H9 (cell line): Measurements from ENCODE around the gene SIGLEC11. TPM values are rescaled to one million over a fixed set of nuclear protein-coding genes. Genes with fewer than 3 reads are reported as not detected.

ENCODE experiments used
- DNase-seq: peaks from one replicate; pipeline ENCODE4 v3.0.0-alpha.2; 2017
- H2AFZ ChIP-seq: one replicate; pipeline ENCODE4 v1.6.1; 2013; ENCODE audit warnings: mild to moderate bottlenecking, low read length, control low read depth, moderate library complexity
- H2AK5ac ChIP-seq: 2 replicates; pipeline ENCODE4 v1.6.1; 2013; ENCODE audit warnings: low read length, control low read depth, mixed read lengths; ENCODE audit not compliant: insufficient read length
- H2BK120ac ChIP-seq: one replicate; pipeline ENCODE4 v1.6.1; 2013; ENCODE audit warnings: low read depth, mild to moderate bottlenecking, low read length, control low read depth, inconsistent platforms; ENCODE audit not compliant: poor library complexity, severe bottlenecking
- H2BK12ac ChIP-seq: 2 replicates; pipeline ENCODE4 v1.6.1; 2013; ENCODE audit warnings: low read length, control low read depth, mixed read lengths, low read depth; ENCODE audit not compliant: insufficient read length
- H2BK15ac ChIP-seq: 2 replicates; pipeline ENCODE4 v1.6.1; 2013; ENCODE audit warnings: low read depth, low read length, control low read depth
- H2BK20ac ChIP-seq: one replicate; pipeline ENCODE4 v1.6.1; 2013; ENCODE audit warnings: low read depth, mild to moderate bottlenecking, low read length, control low read depth, inconsistent platforms; ENCODE audit not compliant: poor library complexity, severe bottlenecking
- H2BK5ac ChIP-seq: 2 replicates; pipeline ENCODE4 v1.6.1; 2013; ENCODE audit warnings: low read length, control low read depth, mixed read lengths; ENCODE audit not compliant: insufficient read length
- H3K14ac ChIP-seq: 2 replicates; pipeline ENCODE4 v1.6.1; 2013; ENCODE audit warnings: low read length, control low read depth; ENCODE audit not compliant: insufficient read depth
- H3K18ac ChIP-seq: 2 replicates; pipeline ENCODE4 v1.6.1; 2013; ENCODE audit warnings: low read depth, mild to moderate bottlenecking, mixed read lengths, low read length, control low read depth; ENCODE audit not compliant: insufficient read length
- H3K23ac ChIP-seq: 2 replicates; pipeline ENCODE4 v1.6.1; 2013; ENCODE audit warnings: low read length, control low read depth, mixed read lengths, low read depth; ENCODE audit not compliant: insufficient read length
- H3K23me2 ChIP-seq: 2 replicates; pipeline ENCODE4 v1.6.1; 2013; ENCODE audit warnings: low read depth, mild to moderate bottlenecking, mixed read lengths, low read length, control low read depth; ENCODE audit not compliant: insufficient read length, poor library complexity, severe bottlenecking
- H3K27ac ChIP-seq: 2 replicates; pipeline ENCODE4 v1.5.1; 2013; ENCODE audit warnings: low read length, control low read depth, mixed read lengths, low read depth; ENCODE audit not compliant: insufficient read length
- H3K27me3 ChIP-seq: 2 replicates; pipeline ENCODE4 v1.6.1; 2013; ENCODE audit warnings: low read length, control low read depth, inconsistent platforms; ENCODE audit not compliant: insufficient read depth
- H3K4ac ChIP-seq: 2 replicates; pipeline ENCODE4 v1.6.1; 2013; ENCODE audit warnings: low read depth, mild to moderate bottlenecking, control low read depth, inconsistent platforms, low read length, moderate library complexity
- H3K4me1 ChIP-seq: 2 replicates; pipeline ENCODE4 v1.6.1; 2013; ENCODE audit warnings: low read length, control low read depth, inconsistent platforms; ENCODE audit not compliant: insufficient read depth
- H3K4me2 ChIP-seq: 2 replicates; pipeline ENCODE4 v1.6.1; 2013; ENCODE audit warnings: low read length, control low read depth, mixed read lengths; ENCODE audit not compliant: insufficient read length, insufficient read depth
- H3K56ac ChIP-seq: 2 replicates; pipeline ENCODE4 v1.6.1; 2013; ENCODE audit warnings: low read depth, mild to moderate bottlenecking, mixed read lengths, low read length, control low read depth; ENCODE audit not compliant: insufficient read length
- H3K79me1 ChIP-seq: 2 replicates; pipeline ENCODE4 v1.6.1; 2013; ENCODE audit warnings: low read depth, mild to moderate bottlenecking, moderate library complexity, low read length, control low read depth, inconsistent platforms; ENCODE audit not compliant: insufficient read depth, poor library complexity, severe bottlenecking
- H3K79me2 ChIP-seq: 2 replicates; pipeline ENCODE4 v1.6.1; 2013; ENCODE audit warnings: low read length, control low read depth, inconsistent platforms; ENCODE audit not compliant: insufficient read depth
- H3K9ac ChIP-seq: 2 replicates; pipeline ENCODE4 v1.6.1; 2013; ENCODE audit warnings: low read length, control low read depth, mixed read lengths; ENCODE audit not compliant: insufficient read length; ENCODE audit errors: extremely low read depth
- H3K9me3 ChIP-seq: one replicate; pipeline ENCODE4 v1.6.1; 2013; ENCODE audit warnings: low read depth, low read length, inconsistent platforms; ENCODE audit not compliant: control insufficient read depth
- H3T11ph ChIP-seq: one replicate; pipeline ENCODE4 v1.6.1; 2013; ENCODE audit warnings: mild to moderate bottlenecking, low read length, control low read depth, inconsistent platforms
- H4K20me1 ChIP-seq: one replicate; pipeline ENCODE4 v1.6.1; 2013; ENCODE audit not compliant: control insufficient read depth, insufficient read length, insufficient read depth
- H4K5ac ChIP-seq: 2 replicates; pipeline ENCODE4 v1.6.1; 2013; ENCODE audit warnings: low read depth, mild to moderate bottlenecking, mixed read lengths, low read length, control low read depth; ENCODE audit not compliant: insufficient read length
- H4K8ac ChIP-seq: replicated peaks from 2 replicates; pipeline ENCODE4 v1.6.1; 2013; ENCODE audit warnings: low read length, control low read depth, mixed read lengths, low read depth; ENCODE audit not compliant: insufficient read length
- H4K91ac ChIP-seq: 2 replicates; pipeline ENCODE4 v1.6.1; 2013; ENCODE audit warnings: low read depth, mild to moderate bottlenecking, moderate library complexity, mixed read lengths, low read length, control low read depth; ENCODE audit not compliant: insufficient read length
- H3K27ac Mint-ChIP-seq, 3 experiments: 2 replicates in 2 of 3; 3 replicates in 1 of 3; pipeline ENCODE4 v1.8.0; 2020 to 2021; ENCODE audit warnings: mixed read lengths in 3 of 3, mild to moderate bottlenecking in 1 of 3, moderate library complexity in 1 of 3
- H3K27me3 Mint-ChIP-seq: 2 replicates; pipeline ENCODE4 v1.8.0; 2021; ENCODE audit warnings: low read depth, mild to moderate bottlenecking, moderate library complexity, mixed read lengths
- H3K36me3 Mint-ChIP-seq, 3 experiments: 2 replicates in 2 of 3; 3 replicates in 1 of 3; pipeline ENCODE4 v1.8.0; 2020 to 2021; ENCODE audit warnings: low read depth in 3 of 3, mixed read lengths in 3 of 3; ENCODE audit not compliant: insufficient read depth in 1 of 3
- H3K4me1 Mint-ChIP-seq, 2 experiments: 2 replicates each; pipeline ENCODE4 v1.8.0; 2020; ENCODE audit warnings: mixed read lengths in 2 of 2
- H3K4me3 Mint-ChIP-seq, 2 experiments: 2 replicates in 1 of 2; 3 replicates in 1 of 2; pipeline ENCODE4 v1.8.0; 2020 to 2021; ENCODE audit warnings: mild to moderate bottlenecking in 2 of 2, mixed read lengths in 2 of 2, moderate library complexity in 1 of 2
- H3K9me3 Mint-ChIP-seq, 2 experiments: 2 replicates in 1 of 2; 3 replicates in 1 of 2; pipeline ENCODE4 v1.8.0; 2020; ENCODE audit warnings: mild to moderate bottlenecking in 2 of 2, mixed read lengths in 2 of 2, moderate library complexity in 1 of 2
- WGBS: extraction: QIAGEN DNeasy Blood & Tissue Kit; methylation state at CpG from one replicate; pipeline ENCODE4 v1.1.7; 2013; ENCODE audit warnings: missing lambda C conversion rate, low lambda C conversion rate, mixed read lengths; ENCODE audit not compliant: insufficient read length; ENCODE audit errors: extremely low coverage; 5-methylcytosine and 5-hydroxymethylcytosine counted together
- total RNA-seq: library from RNA; stranded (reverse); gene quantifications from 2 replicates; pipeline ENCODE4 v1.2.1, GENCODE V29; 2021
- TF ChIP-seq, protein P1 (sequence below): fragments of 200-600 bp; sonication (generic); conservative IDR thresholded peaks from 3 replicates; pipeline ENCODE4 v1.8.0; 2021; ENCODE audit warnings: antibody characterized with exemption, mild to moderate bottlenecking

SIGLEC11 gene
- total RNA-seq, 1 experiment from 2014 or later, result not detected

DNA sequence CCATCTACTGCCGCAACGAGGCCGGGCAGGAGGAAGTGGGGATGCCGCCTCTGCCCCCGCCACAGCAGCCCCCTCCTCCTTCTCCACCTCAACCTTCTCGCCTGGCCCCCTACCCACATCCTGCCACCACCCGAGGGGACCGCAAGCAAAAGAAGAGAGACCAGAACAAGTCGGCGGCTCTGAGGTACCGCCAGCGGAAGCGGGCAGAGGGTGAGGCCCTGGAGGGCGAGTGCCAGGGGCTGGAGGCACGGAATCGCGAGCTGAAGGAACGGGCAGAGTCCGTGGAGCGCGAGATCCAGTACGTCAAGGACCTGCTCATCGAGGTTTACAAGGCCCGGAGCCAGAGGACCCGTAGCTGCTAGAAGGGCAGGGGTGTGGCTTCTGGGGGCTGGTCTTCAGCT lies 28.2 kb downstream of the SIGLEC11 start:
- Histone ChIP-seq H2BK120ac (no peak overlapping the region), H3K4me1 (no peaks in the 10 kb centered on the region; the same call in 1 of the 2 replicates), H4K20me1 (peaks cover 2% of the 10 kb centered on the region), H2AFZ (no peak overlapping the region), H3K4ac (no peak overlapping the region), H4K5ac (no peak overlapping the region), H3K18ac (no peak overlapping the region), H3K79me2 (peaks cover 7% of the 10 kb centered on the region; the same call in 1 of the 2 replicates), H3K56ac (no peak overlapping the region), H3K4me2 (no peak overlapping the region), H3K14ac (no peak overlapping the region), H3T11ph (no peak overlapping the region), H3K9me3 (no peaks in the 10 kb centered on the region), H2BK12ac (no peak overlapping the region), H2AK5ac (no peak overlapping the region), H4K8ac (no peak overlapping the region), H2BK20ac (no peak overlapping the region), H3K23me2 (peaks cover 10% of the 10 kb centered on the region), H2BK5ac (no peak overlapping the region), H3K27me3 (no peaks in the 10 kb centered on the region), H4K91ac (no peak overlapping the region), H3K9ac (no peak overlapping the region), H3K23ac (no peak overlapping the region), H3K79me1 (no peaks in the 10 kb centered on the region), H3K27ac (no peak overlapping the region), H2BK15ac (no peak overlapping the region)
- Mint-ChIP-seq H3K27ac (no peak overlapping the region), H3K4me1 (peaks cover 12 to 21% of the 10 kb centered on the region in 2 experiments), H3K9me3 (peaks cover 0 to 4% of the 10 kb centered on the region in 2 experiments; a peak in 3 of 5 replicates), H3K4me3 (no peak overlapping the region), H3K27me3 (peaks cover 9% of the 10 kb centered on the region), H3K36me3 (peaks cover 12 to 30% (median 12%) of the 10 kb centered on the region in 3 experiments)
- DNase-seq, result no peak
- TF ChIP-seq, protein P1, sequence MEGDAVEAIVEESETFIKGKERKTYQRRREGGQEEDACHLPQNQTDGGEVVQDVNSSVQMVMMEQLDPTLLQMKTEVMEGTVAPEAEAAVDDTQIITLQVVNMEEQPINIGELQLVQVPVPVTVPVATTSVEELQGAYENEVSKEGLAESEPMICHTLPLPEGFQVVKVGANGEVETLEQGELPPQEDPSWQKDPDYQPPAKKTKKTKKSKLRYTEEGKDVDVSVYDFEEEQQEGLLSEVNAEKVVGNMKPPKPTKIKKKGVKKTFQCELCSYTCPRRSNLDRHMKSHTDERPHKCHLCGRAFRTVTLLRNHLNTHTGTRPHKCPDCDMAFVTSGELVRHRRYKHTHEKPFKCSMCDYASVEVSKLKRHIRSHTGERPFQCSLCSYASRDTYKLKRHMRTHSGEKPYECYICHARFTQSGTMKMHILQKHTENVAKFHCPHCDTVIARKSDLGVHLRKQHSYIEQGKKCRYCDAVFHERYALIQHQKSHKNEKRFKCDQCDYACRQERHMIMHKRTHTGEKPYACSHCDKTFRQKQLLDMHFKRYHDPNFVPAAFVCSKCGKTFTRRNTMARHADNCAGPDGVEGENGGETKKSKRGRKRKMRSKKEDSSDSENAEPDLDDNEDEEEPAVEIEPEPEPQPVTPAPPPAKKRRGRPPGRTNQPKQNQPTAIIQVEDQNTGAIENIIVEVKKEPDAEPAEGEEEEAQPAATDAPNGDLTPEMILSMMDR, result no peak
- WGBS, result no CpG with 5 or more reads among the region's 25 CpGs
